Putamen (tissue), 1 donor: ENCODE data around the gene COX20.

Source experiments
- DNase-seq: peaks from one replicate; pipeline ENCODE4 v3.0.0-alpha.2; 2016; ENCODE audit warnings: low spot score

The COX20 gene

GRCh38 chr1:244851546-244852231, 16.2 kb downstream of the COX20 start:
- no peak for DNase-seq

GRCh38 chr1:244852694-244853093, 17.2 kb downstream of the COX20 start:
- no peak for DNase-seq

GRCh38 chr1:244854166-244854565, 18.7 kb downstream of the COX20 start:
- no peak for DNase-seq

- no peak for DNase-seq
These were observed 19.6 kb downstream of the COX20 start for GRCh38 chr1:244854865-244855578.

GRCh38 chr1:244857761-244858160, 22.3 kb downstream of the COX20 start:
- DNase-seq, result no peak

GRCh38 chr1:244858357-244858756, 22.9 kb downstream of the COX20 start:
- no peak for DNase-seq

GRCh38 chr1:244860078-244860477, 24.6 kb downstream of the COX20 start:
- no peak for DNase-seq

GRCh38 chr1:244860914-244861610, 25.6 kb downstream of the COX20 start:
- no peak for DNase-seq

GRCh38 chr1:244861683-244862082, 26.2 kb downstream of the COX20 start:
- no peak for DNase-seq

GRCh38 chr1:244862354-244862698, 26.9 kb downstream of the COX20 start:
- DNase-seq, result peak; percentile 19

GRCh38 chr1:244862699-244863490, 27.4 kb downstream of the COX20 start:
- DNase-seq, result peak; percentile 97

GRCh38 chr1:244863491-244864252, 28.2 kb downstream of the COX20 start:
- DNase-seq, result peak; percentile 22

- DNase-seq, result peak; percentile 97
These were observed 29.0 kb downstream of the COX20 start, which contains the start of gene HNRNPU for GRCh38 chr1:244864253-244865027. TSS of gene HNRNPU (minus strand) at chr1:244864543. CDS start at chr1:244864307, 236 bp downstream.

- no peak for DNase-seq
These were observed 29.5 kb downstream of the COX20 start for GRCh38 chr1:244865028-244865371.

- DNase-seq, result no peak
These were observed 30.4 kb downstream of the COX20 start for GRCh38 chr1:244865820-244866219.

GRCh38 chr1:244866355-244866754, 30.9 kb downstream of the COX20 start:
- DNase-seq, result no peak

GRCh38 chr1:244868484-244869363, 33.3 kb downstream of the COX20 start:
- DNase-seq, result no peak

- no peak for DNase-seq
These were observed 33.9 kb downstream of the COX20 start for GRCh38 chr1:244869364-244869827.

- no peak for DNase-seq
These were observed 34.5 kb downstream of the COX20 start for GRCh38 chr1:244869950-244870349.
